GM18907 (cell line): Measurements from ENCODE around the gene TECPR2.

Experiments used
- ATAC-seq: cut with Tn5 transposase; IDR thresholded peaks from one replicate; pipeline ENCODE4 v1.9.1; 2021; ENCODE audit warnings: mild to moderate bottlenecking, moderate library complexity; ENCODE audit not compliant: unreplicated experiment

Gene TECPR2

GRCh38 chr14:102505775-102506625 is 143.3 kb downstream of the TECPR2 start:
- no peak for ATAC-seq

- ATAC-seq = no peak
Observed at GRCh38 chr14:102506626-102506925, 143.8 kb downstream of the TECPR2 start.

- no peak for ATAC-seq
Observed at GRCh38 chr14:102507081-102507856, 144.5 kb downstream of the TECPR2 start.

GRCh38 chr14:102507857-102508312 is 145.1 kb downstream of the TECPR2 start:
- no peak for ATAC-seq

GRCh38 chr14:102508410-102508773 is 145.7 kb downstream of the TECPR2 start:
- no peak for ATAC-seq

GRCh38 chr14:102508774-102509745 is 146.3 kb downstream of the TECPR2 start:
- ATAC-seq = peak; percentile 10

GRCh38 chr14:102509746-102510615 is 147.2 kb downstream of the TECPR2 start, which contains the start of gene ANKRD9:
TSS of gene ANKRD9 (minus strand) at chr14:102509776. CDS start at chr14:102507889, 1,887 bp downstream.
- peak; percentile 73 for ATAC-seq

- ATAC-seq = no peak
Observed at GRCh38 chr14:102510616-102511520, 148.1 kb downstream of the TECPR2 start.

- ATAC-seq = no peak
Observed at GRCh38 chr14:102511538-102511937, 148.8 kb downstream of the TECPR2 start.

- ATAC-seq = no peak
Observed at GRCh38 chr14:102512793-102513300, 150.1 kb downstream of the TECPR2 start.

- no peak for ATAC-seq
Observed at GRCh38 chr14:102513899-102514772, 151.4 kb downstream of the TECPR2 start.

- ATAC-seq = no peak
Observed at GRCh38 chr14:102514987-102515733, 152.4 kb downstream of the TECPR2 start.

GRCh38 chr14:102516531-102517391 is 154.0 kb downstream of the TECPR2 start:
- peak; percentile 42 for ATAC-seq

GRCh38 chr14:102517392-102518062 is 154.8 kb downstream of the TECPR2 start:
- ATAC-seq = no peak

- ATAC-seq = no peak
Observed at GRCh38 chr14:102518063-102518648, 155.4 kb downstream of the TECPR2 start.
